WTC11 (cell line): ENCODE measurements around the gene LY6G5B. TPM values are rescaled to one million over a fixed set of nuclear protein-coding genes. Genes with fewer than 3 reads are reported as not detected.

Experiments used
- ATAC-seq: fragments of 200-7000 bp; cut with Tn5 transposase; 2 replicates; pipeline ENCODE4 v1.10.0; 2021; ENCODE audit warnings: mild to moderate bottlenecking, moderate library complexity
- CTCF ChIA-PET: fragments of 300-600 bp; sonication (Branson Sonifier 250); formaldehyde crosslinking; loops from one replicate; lab custom pipeline; 2021; ENCODE audit warnings: antibody characterized with exemption; lab: Charles Lee
- POLR2A ChIA-PET: fragments of 350-600 bp; sonication (Branson Sonifier 250); formaldehyde crosslinking; loops from one replicate; lab custom pipeline; 2021; ENCODE audit warnings: antibody characterized with exemption; lab: Charles Lee
- DNase-seq: peaks from one replicate; pipeline ENCODE4 v3.0.0; 2021; ENCODE audit warnings: low spot score
- H3K27ac Mint-ChIP-seq: 2 replicates; pipeline ENCODE4 v1.8.0; 2021; ENCODE audit warnings: mixed read lengths
- H3K27me3 Mint-ChIP-seq: 2 replicates; pipeline ENCODE4 v1.8.0; 2021; ENCODE audit warnings: low read depth, mild to moderate bottlenecking, moderate library complexity, mixed read lengths
- H3K36me3 Mint-ChIP-seq: 2 replicates; pipeline ENCODE4 v1.8.0; 2021; ENCODE audit warnings: mixed read lengths
- H3K4me1 Mint-ChIP-seq: 2 replicates; pipeline ENCODE4 v1.8.0; 2022; ENCODE audit warnings: mixed read lengths
- H3K4me3 Mint-ChIP-seq: 2 replicates; pipeline ENCODE4 v1.8.0; 2021; ENCODE audit warnings: mild to moderate bottlenecking, moderate library complexity, mixed read lengths
- H3K9me3 Mint-ChIP-seq: 2 replicates; pipeline ENCODE4 v1.8.0; 2021; ENCODE audit warnings: mixed read lengths
- ATF2 ChIP-seq: sonication (generic); formaldehyde crosslinking; IDR thresholded peaks from 2 replicates; pipeline ENCODE4 v1.8.1; 2022; ENCODE audit warnings: low read depth, missing genetic modification reagents, borderline replicate concordance
- CDX4 ChIP-seq: fragments of 250-450 bp; sonication (Bioruptor Pico); IDR thresholded peaks from 2 replicates; pipeline ENCODE4 v1.9.0; 2021; ENCODE audit warnings: moderate library complexity, mild to moderate bottlenecking, inconsistent platforms, borderline replicate concordance
- FOXK1 ChIP-seq: sonication (generic); formaldehyde crosslinking; IDR thresholded peaks from 2 replicates; pipeline ENCODE4 v1.8.0; 2022; ENCODE audit warnings: mild to moderate bottlenecking, moderate library complexity, missing genetic modification reagents
- FOXP1 ChIP-seq: sonication (generic); formaldehyde crosslinking; IDR thresholded peaks from 2 replicates; pipeline ENCODE4 v1.8.0; 2022; ENCODE audit warnings: missing genetic modification reagents, mild to moderate bottlenecking, moderate library complexity, borderline replicate concordance
- GABPB1 ChIP-seq: sonication (generic); formaldehyde crosslinking; IDR thresholded peaks from 2 replicates; pipeline ENCODE4 v1.8.1; 2023; ENCODE audit warnings: mild to moderate bottlenecking, missing genetic modification reagents
- GRHL2 ChIP-seq: fragments of 250-450 bp; sonication (Bioruptor Pico); IDR thresholded peaks from 2 replicates; pipeline ENCODE4 v1.8.0; 2022; ENCODE audit warnings: mild to moderate bottlenecking, moderate library complexity; ENCODE audit not compliant: insufficient replicate concordance, severe bottlenecking
- GTF2I ChIP-seq: fragments of 250-450 bp; sonication (Bioruptor Pico); conservative IDR thresholded peaks from 2 replicates; pipeline ENCODE4 v1.4.0; 2021; ENCODE audit warnings: mild to moderate bottlenecking
- IRF2 ChIP-seq: sonication (generic); formaldehyde crosslinking; IDR thresholded peaks from 2 replicates; pipeline ENCODE4 v1.8.0; 2022; ENCODE audit warnings: low read depth, missing genetic modification reagents, borderline replicate concordance
- KAT7 ChIP-seq: sonication (generic); formaldehyde crosslinking; IDR thresholded peaks from 2 replicates; pipeline ENCODE4 v1.8.1; 2023; ENCODE audit warnings: missing genetic modification reagents, mild to moderate bottlenecking, borderline replicate concordance
- MAX ChIP-seq: sonication (generic); formaldehyde crosslinking; IDR thresholded peaks from 2 replicates; pipeline ENCODE4 v1.8.0; 2022; ENCODE audit warnings: mild to moderate bottlenecking, missing genetic modification reagents
- NR2C2 ChIP-seq: sonication (generic); formaldehyde crosslinking; IDR thresholded peaks from 2 replicates; pipeline ENCODE4 v1.8.0; 2022; ENCODE audit warnings: mild to moderate bottlenecking, missing genetic modification reagents
- OVOL2 ChIP-seq: fragments of 250-450 bp; sonication (Bioruptor Pico); IDR thresholded peaks from 2 replicates; pipeline ENCODE4 v1.9.0; 2021; ENCODE audit warnings: mild to moderate bottlenecking, borderline replicate concordance
- PREB ChIP-seq: sonication (generic); formaldehyde crosslinking; IDR thresholded peaks from 2 replicates; pipeline ENCODE4 v1.8.1; 2022; ENCODE audit warnings: mild to moderate bottlenecking, missing genetic modification reagents, moderate library complexity, borderline replicate concordance
- SOX15 ChIP-seq: fragments of 250-450 bp; sonication (Bioruptor Pico); IDR thresholded peaks from 2 replicates; pipeline ENCODE4 v1.9.0; 2021; ENCODE audit warnings: mild to moderate bottlenecking
- SP1 ChIP-seq: sonication (generic); formaldehyde crosslinking; conservative IDR thresholded peaks from 2 replicates; pipeline ENCODE4 v1.8.1; 2022; ENCODE audit warnings: missing genetic modification reagents
- TEAD4 ChIP-seq: sonication (generic); formaldehyde crosslinking; IDR thresholded peaks from 2 replicates; pipeline ENCODE4 v1.8.0; 2022; ENCODE audit warnings: mild to moderate bottlenecking, missing genetic modification reagents
- TP53 ChIP-seq: sonication (generic); formaldehyde crosslinking; IDR thresholded peaks from 2 replicates; pipeline ENCODE4 v1.8.1; 2023; ENCODE audit warnings: mild to moderate bottlenecking, missing genetic modification reagents
- USF2 ChIP-seq: sonication (generic); formaldehyde crosslinking; IDR thresholded peaks from 2 replicates; pipeline ENCODE4 v1.8.1; 2023; ENCODE audit warnings: mild to moderate bottlenecking, missing genetic modification reagents, moderate library complexity
- ZNF138 ChIP-seq: sonication (generic); formaldehyde crosslinking; conservative IDR thresholded peaks from 2 replicates; pipeline ENCODE4 v1.8.1; 2022; ENCODE audit warnings: mild to moderate bottlenecking, moderate library complexity, missing genetic modification reagents
- ZNF219 ChIP-seq: sonication (generic); formaldehyde crosslinking; IDR thresholded peaks from 2 replicates; pipeline ENCODE4 v1.8.0; 2023; ENCODE audit warnings: missing genetic modification reagents, mild to moderate bottlenecking, borderline replicate concordance
- ZNF263 ChIP-seq: sonication (generic); formaldehyde crosslinking; IDR thresholded peaks from 2 replicates; pipeline ENCODE4 v1.8.1; 2022; ENCODE audit warnings: low read depth, mild to moderate bottlenecking, moderate library complexity, missing genetic modification reagents
- ZNF281 ChIP-seq: sonication (generic); formaldehyde crosslinking; IDR thresholded peaks from 2 replicates; pipeline ENCODE4 v1.8.0; 2023; ENCODE audit warnings: mild to moderate bottlenecking, missing genetic modification reagents
- ZNF416 ChIP-seq: fragments of 250-450 bp; sonication (Bioruptor Pico); IDR thresholded peaks from 2 replicates; pipeline ENCODE4 v1.9.0; 2021; ENCODE audit warnings: mild to moderate bottlenecking, inconsistent platforms
- ZNF423 ChIP-seq: fragments of 250-450 bp; sonication (Bioruptor Pico); IDR thresholded peaks from 2 replicates; pipeline ENCODE4 v2.1.2; 2022; ENCODE audit warnings: mild to moderate bottlenecking, moderate library complexity
- ZNF671 ChIP-seq: fragments of 250-450 bp; sonication (Bioruptor Pico); IDR thresholded peaks from 2 replicates; pipeline ENCODE4 v1.8.0; 2021; ENCODE audit warnings: mild to moderate bottlenecking
- total RNA-seq: library from RNA; stranded (reverse); gene quantifications from 3 replicates; pipeline ENCODE4 v1.2.3, GENCODE V29; 2021

LY6G5B gene
- total RNA-seq, 1 experiment from 2014 or later = 15.7 TPM

GRCh38 chr6:31630177-31630934 is 39.4 kb upstream of the LY6G5B start:
- H3K27me3 Mint-ChIP-seq = no peaks in the 10 kb centered on the region; the same call in 1 of the 2 replicates
- ChIA-PET POLR2A (no interaction called here), CTCF (no interaction called here)
- ATAC-seq = no peak
- H3K9me3 Mint-ChIP-seq = no peaks in the 10 kb centered on the region
- H3K36me3 Mint-ChIP-seq = peaks cover 91% of the 10 kb centered on the region
- H3K27ac Mint-ChIP-seq = peak overlapping the region; percentile 60
- H3K4me1 Mint-ChIP-seq = no peaks in the 10 kb centered on the region
- TF ChIP-seq TEAD4 (CRISPR knock-in tag) (no peak), CDX4 (CRISPR knock-in tag) (no peak), NR2C2 (CRISPR knock-in tag) (no peak), OVOL2 (CRISPR knock-in tag) (no peak), GTF2I (CRISPR knock-in tag) (no peak)
- no peak overlapping the region for H3K4me3 Mint-ChIP-seq
- no peak for DNase-seq

GRCh38 chr6:31631209-31631608 is 38.6 kb upstream of the LY6G5B start:
- no peak for TF ChIP-seq SOX15 (CRISPR knock-in tag)
- TF ChIP-seq TP53 = no peak
- no peak for TF ChIP-seq SP1
- no peak for TF ChIP-seq ZNF423 (CRISPR knock-in tag)
- no peak for TF ChIP-seq FOXP1 (CRISPR knock-in tag)
- no peak for TF ChIP-seq MAX (CRISPR knock-in tag)
- TF ChIP-seq GTF2I (CRISPR knock-in tag) = no peak
- TF ChIP-seq ZNF263 (CRISPR knock-in tag) = no peak
- TF ChIP-seq, all 79 proteins: peak for 0
- Mint-ChIP-seq H3K27me3 (no peaks in the 10 kb centered on the region; the same call in 1 of the 2 replicates), H3K9me3 (no peaks in the 10 kb centered on the region), H3K27ac (no peak overlapping the region), H3K4me1 (no peaks in the 10 kb centered on the region), H3K36me3 (peaks cover 91% of the 10 kb centered on the region), H3K4me3 (no peak overlapping the region)
- ATAC-seq = no peak
- DNase-seq = no peak
- ChIA-PET POLR2A (no interaction called here), CTCF (no interaction called here)

- TF ChIP-seq PREB (CRISPR knock-in tag) = no peak
- no peak for TF ChIP-seq IRF2 (CRISPR knock-in tag)
- no peak for TF ChIP-seq ATF2 (CRISPR knock-in tag)
- TF ChIP-seq USF2 (CRISPR knock-in tag) = no peak
- no peak for TF ChIP-seq ZNF138 (CRISPR knock-in tag)
- no peak for TF ChIP-seq FOXK1
- no peak for TF ChIP-seq ZNF281
- TF ChIP-seq ZNF416 (CRISPR knock-in tag) = no peak
- TF ChIP-seq ZNF219 (CRISPR knock-in tag) = no peak
- no peak for TF ChIP-seq ZNF671 (CRISPR knock-in tag)
- TF ChIP-seq GRHL2 (CRISPR knock-in tag) = no peak
- no peak for TF ChIP-seq KAT7 (CRISPR knock-in tag)
- TF ChIP-seq GABPB1 (CRISPR knock-in tag) = no peak
- no peaks in the 10 kb centered on the region for H3K4me1 Mint-ChIP-seq
- no peak for DNase-seq
- no peaks in the 10 kb centered on the region; the same call in 1 of the 2 replicates for H3K27me3 Mint-ChIP-seq
- ATAC-seq = no peak; the same call in 1 of the 2 replicates
- POLR2A ChIA-PET = no interaction called here
- H3K27ac Mint-ChIP-seq = peak overlapping the region; percentile 82
- no peak overlapping the region for H3K4me3 Mint-ChIP-seq
- H3K36me3 Mint-ChIP-seq = peaks cover 91% of the 10 kb centered on the region
- CTCF ChIA-PET = no interaction called here
- no peaks in the 10 kb centered on the region for H3K9me3 Mint-ChIP-seq
These were observed 38.0 kb upstream of the LY6G5B start for GRCh38 chr6:31631681-31632278.
